GM21723 (cell line): ENCODE measurements around the gene CPNE8.

Source experiments
- ATAC-seq: cut with Tn5 transposase; IDR thresholded peaks from one replicate; pipeline ENCODE4 v1.9.1; 2021; ENCODE audit warnings: mild to moderate bottlenecking, moderate library complexity; ENCODE audit not compliant: unreplicated experiment

Gene CPNE8

DNA sequence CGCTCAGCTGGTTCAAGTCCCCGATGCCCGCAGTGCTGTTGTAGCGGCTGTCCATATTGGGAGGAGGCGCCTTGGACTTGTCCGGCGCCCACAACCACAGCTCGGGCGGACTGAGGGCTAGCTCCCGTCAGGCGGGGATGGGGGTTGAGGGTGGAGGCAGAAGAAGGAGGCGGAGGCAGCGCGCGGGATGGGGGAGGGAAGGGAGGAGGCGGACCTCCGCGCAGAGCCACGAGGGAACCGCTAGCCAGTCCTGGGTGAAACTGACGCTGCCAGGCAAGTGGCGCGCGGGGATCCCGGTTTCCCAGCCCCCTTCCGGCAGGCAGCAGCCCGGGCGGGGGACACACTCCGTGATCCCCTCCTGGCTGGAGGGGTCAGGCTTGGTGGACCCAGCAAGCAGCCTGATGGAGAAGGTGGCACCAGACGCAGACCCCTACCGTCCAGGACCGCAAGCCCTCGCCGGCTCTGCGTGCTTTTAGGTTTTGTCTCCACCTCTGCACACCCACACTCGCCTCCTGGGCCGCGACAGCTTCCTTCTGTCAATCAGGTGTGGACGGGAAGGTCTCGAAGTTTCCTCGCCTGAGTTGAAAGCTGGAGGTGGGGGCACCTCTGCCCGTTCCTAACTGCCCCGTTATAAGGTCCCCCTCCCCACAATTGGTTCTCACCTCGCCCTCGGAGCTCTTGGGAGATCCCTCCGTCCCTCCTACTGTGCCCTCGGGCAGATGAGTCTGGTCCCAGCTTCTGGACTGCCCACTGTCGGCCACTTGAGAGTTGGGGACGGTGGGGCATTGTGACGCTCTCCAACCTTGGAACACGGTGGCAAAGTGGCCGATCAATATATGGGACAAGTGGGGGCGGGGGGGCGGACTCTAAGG lies at the start of gene CPNE8:
Gene CPNE8, minus strand, starts transcription at position 112 of the 872 bp plus-strand sequence. Its CDS starts 57 bp downstream, at position 55.
- peak; percentile 61 for ATAC-seq

DNA sequence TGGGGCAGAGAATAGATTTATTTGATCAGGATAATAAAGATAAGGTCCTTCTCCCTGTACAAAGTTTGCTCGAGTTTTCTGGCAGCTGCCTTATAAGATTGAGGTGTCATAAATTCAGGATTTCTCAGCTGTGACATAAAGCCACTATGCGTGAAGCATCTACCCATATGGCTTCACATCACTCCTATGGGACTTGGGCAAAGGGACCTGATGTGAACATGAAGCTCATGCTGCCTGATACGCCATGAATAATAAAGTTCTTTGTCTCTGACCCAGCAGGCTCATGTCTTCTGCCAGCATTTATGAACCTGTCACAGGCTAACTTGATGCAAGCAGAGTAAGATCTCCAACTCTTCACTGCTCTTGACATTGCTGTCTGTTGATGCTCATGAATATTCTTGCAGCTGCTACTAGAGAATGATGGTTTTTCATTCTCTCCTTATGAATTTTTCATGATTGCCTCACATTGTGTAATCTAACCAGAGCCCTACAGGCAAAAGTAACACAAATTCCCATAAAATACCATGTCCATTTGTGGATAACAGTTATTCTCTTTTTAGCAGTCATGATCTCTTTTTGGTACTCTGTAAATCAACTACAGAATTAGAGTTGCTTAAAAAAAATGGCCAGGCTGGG lies 49.0 kb upstream of the CPNE8 start:
- ATAC-seq, result no peak

GRCh38 chr12:38949363-38949762 lies 44.0 kb upstream of the CPNE8 start:
- ATAC-seq, result no peak

DNA sequence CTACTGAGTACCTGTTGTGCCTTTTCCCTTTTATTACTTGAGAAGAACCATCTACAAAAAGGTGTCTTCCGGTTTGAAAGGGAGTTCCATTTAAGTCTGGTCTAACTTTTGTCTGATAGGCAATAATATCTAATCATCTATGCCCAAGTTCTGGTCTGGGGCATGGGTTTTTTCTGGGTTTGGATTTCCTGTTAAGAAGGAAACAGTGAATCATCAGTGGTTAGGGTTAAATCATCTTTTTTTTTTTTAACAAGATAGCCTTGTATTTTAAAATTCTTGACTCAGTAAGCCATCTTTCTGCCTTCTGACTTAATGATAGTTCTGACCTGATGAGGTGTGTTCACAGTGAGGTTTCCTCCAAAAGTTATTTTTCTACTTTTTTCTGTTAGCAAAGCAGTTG lies 29.3 kb upstream of the CPNE8 start:
- ATAC-seq, result no peak

GRCh38 chr12:38934078-38934584 lies 28.7 kb upstream of the CPNE8 start:
- no peak for ATAC-seq

- no peak for ATAC-seq
These were observed 26.9 kb upstream of the CPNE8 start for GRCh38 chr12:38932320-38932719.

DNA sequence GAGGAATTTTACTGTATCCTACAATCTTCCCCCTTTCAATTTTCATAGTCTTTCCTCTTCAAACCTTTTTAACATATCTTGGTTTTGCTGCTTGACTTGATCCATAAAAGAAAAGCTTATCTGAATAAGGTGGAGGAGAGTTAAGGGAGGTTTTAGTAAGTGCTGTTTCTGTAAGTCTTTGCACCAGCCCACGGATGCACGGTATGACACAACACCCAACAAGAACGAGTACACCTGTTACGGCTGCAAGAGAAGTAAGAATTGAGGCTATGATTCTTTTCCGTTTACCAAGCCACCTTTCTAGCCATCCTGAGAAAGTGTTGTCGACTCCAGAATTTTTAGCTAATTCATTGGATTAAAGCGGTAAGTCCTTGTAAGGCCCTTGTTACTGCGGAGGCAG lies 26.1 kb upstream of the CPNE8 start:
- no peak for ATAC-seq

- ATAC-seq, result no peak
These were observed 25.6 kb upstream of the CPNE8 start for GRCh38 chr12:38930990-38931389.

- no peak for ATAC-seq
These were observed 21.1 kb upstream of the CPNE8 start for GRCh38 chr12:38926501-38926900.

DNA sequence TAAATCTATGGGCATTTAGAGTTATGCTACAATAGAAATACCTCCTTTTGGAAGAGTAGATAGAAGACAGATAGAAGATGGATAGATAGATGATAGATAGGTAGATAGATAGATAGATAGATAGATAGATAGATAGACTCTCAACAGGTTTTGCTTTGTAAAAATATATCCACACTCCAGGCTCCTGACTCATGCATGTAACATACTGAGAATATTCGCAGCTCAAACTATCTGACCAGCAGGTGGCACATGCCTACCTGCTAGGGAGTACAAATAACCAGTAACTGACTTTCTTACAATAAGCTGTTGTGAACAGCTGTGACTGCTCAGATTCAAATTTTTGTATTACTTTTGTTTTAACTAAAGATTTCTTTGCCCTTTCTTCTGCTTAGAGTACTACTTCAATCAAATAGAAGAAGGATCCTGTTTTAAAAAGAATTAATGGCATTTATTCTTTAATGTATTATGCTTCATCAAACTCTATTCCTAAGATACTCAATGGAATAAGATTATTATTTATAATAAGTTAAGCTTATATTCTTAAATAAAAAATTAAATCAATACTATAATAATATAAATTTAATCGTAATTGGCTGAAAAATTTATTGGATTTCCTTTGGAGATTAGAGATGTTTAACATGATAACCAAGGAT lies 15.8 kb upstream of the CPNE8 start:
- ATAC-seq, result no peak

GRCh38 chr12:38919191-38919590 lies 13.8 kb upstream of the CPNE8 start:
- no peak for ATAC-seq

DNA sequence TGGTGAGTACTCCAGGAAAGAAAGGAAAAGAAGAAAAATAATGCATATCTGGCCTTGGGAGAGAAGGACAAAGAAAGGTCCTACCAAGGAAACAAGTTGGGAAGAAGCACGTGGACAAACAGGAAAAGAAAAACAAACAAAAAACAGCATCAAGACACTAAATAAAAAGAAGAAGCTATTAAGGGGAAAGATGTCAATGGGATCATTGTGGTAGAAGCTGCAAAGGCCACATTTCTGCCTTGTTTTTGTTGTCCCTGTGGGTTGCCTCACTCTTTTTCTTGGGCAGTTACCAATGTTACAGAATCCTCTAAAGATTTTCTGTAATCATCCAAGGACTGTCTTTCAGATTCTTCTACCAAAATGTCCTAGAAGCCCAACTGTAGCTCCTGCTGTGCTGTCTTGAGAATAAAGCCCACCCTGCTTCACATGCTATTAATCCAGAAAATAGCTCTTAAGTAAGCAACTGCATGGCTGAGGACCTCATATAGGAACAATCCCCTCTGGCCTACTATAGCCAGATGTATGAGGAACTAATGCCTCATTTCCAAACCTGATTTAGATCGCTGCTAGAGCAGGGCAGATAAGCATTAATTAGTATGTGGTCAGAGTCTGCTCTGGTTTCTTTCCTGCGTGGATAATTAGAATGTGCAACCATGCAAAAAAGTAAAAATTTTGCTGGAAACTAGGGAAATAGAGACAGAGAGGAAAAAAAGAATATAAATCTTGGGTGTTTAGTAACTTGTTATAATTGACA lies 10.2 kb upstream of the CPNE8 start:
- ATAC-seq, result no peak

DNA sequence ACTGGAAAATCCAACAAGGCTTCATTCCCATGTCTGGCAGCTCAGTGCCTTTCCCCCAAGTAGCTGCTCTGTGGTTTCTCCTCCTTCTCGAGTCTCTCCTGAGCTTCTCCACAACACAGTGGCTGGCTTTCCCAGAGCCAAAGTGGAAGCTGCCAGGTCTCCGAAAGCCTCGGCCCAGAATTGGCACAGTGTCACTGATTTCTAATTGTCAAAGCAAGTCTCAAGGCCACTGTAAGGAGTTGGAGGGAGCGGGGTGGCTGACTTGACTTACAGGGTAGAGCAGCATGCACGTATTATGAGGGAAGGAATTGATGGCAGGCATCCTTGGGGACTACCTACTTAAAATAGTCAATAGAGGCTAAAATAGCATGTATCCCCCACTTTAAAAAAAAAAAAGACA lies 6.7 kb upstream of the CPNE8 start:
- no peak for ATAC-seq

- no peak for ATAC-seq
These were observed 6.2 kb upstream of the CPNE8 start for GRCh38 chr12:38911611-38912010.

DNA sequence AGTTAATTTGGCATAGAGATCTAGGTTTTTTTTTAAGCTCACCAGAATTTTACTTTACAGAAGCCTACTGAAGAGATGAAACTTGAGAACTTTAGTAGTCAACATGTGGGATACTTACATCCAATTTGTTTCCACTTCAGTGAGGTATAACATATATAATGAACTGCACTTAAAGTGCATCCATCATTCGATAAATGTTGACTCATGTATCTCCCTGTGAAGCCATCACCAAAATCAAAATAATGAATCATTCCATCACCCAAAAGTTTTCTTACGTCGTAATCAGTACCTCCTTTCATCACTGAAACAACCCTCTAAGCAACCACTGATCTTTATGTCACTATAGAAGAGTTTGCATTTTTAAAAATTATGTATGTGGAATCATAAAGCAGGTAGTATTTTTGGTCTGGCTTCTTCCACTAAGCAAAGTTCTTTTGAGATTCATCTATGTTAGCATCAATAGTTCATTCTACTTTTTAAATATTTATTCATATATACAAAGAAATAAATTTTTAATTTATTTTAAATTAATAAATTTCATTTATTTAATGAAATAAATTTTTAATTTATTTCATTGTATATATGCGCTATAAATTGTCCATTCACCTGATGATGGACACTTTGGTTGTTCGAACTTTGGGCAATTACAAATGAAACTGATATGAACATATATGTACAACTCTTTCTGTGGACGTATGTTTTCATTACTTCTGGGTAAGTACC lies 2.0 kb upstream of the CPNE8 start:
- ATAC-seq, result no peak

DNA sequence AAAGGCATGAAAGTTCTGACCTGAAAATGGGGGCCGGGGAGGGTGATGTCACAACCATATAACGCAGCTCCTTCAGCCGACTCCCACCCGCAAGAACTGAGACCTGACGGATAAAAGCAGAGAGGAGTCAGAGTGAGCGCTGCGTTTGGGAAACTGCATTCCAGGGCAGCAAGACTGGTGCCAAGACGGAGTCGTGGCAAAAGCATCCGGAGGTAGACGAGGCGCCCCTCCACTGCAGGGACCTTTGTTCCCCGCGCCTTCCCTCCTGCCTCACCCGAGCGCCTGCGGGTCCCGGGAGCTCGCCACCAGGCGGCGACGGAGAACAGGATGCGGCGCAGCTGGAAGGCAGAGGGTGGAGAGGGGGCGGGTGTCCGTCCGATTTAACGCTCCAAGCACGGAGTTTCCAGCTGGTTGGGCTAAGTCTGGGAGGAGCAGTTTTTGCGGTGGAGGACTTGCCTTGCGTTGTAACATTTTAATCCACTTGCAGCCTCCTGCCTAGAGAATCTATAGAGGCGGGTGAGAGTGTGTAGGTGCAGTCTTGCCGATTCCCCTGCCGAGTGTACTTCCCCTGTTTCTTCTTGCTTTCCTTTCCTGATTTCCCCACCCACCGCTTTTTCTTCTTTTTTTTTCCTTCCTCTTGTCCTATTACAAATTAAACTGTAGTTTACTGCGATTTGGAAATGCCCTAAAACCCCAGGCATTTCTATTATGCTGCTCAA lies 1.2 kb upstream of the CPNE8 start:
- ATAC-seq, result peak; percentile 65

DNA sequence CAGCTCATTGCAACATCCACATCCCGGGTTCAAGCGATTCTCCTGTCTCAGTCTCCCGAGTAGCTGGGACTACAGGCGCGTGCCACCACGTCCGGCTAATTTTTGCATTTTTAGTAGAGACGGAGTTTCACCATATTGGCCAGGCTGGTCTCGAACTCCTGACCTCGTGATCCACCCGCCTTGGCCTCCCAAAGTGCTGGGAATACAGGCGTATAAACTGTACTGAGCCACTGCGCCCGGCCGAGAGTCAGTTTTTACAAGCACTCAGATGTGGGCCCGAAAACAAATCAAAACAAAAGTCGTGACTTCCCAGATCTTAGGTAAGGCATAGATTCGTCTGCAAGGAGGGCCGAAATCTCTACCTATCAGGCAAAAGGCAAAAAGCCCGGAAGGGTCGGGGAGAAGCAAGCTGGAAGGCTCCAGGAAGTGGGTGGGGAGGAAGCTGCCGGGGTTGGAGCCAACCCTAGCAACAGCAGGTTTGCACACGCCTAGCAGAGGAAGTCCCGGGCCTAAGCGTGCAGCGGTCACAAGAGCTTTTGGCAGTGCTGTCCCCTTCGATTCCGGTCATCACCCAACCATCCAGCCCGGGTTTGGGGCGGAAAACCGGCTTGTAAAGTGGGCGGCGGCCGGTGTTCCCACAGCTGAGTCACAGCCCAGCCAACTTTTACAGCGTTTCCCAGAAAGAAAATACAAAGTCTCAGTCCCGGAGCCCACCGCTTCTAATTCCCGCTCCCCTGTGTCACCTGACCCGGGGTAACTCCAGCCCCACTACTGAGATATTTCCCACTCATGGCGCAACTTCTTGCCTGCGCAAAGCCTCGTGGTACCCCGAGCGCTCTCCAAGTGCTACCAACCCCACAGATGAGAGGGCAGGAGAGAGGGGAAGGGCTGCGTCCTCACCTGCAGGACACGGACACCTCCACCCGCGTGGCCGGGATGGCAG lies 583 bp downstream of the CPNE8 start:
- ATAC-seq, result peak; percentile 71

GRCh38 chr12:38903596-38903995 lies 1.8 kb downstream of the CPNE8 start:
- no peak for ATAC-seq
